IgD-negative memory B cell (primary cell): ENCODE data around the gene FNDC3B. TPM values are rescaled to one million over a fixed set of nuclear protein-coding genes. Genes with fewer than 3 reads are reported as not detected.
A peak's percentile ranks its signal among the peaks of the same experiment; 100 is the strongest.

Source experiments
- H3K27ac Mint-ChIP-seq, 3 donors: one replicate each; pipeline ENCODE4 v1.8.0; 2020 to 2022; ENCODE audit warnings: mild to moderate bottlenecking in 3 of 3, mixed read lengths in 3 of 3, moderate library complexity in 1 of 3
- H3K27me3 Mint-ChIP-seq: one replicate; pipeline ENCODE4 v1.8.0; 2021; ENCODE audit warnings: mixed read lengths
- H3K36me3 Mint-ChIP-seq: one replicate; pipeline ENCODE4 v1.8.0; 2020; ENCODE audit warnings: mild to moderate bottlenecking, mixed read lengths
- H3K4me1 Mint-ChIP-seq, 3 donors: one replicate each; pipeline ENCODE4 v1.8.0; 2020 to 2022; ENCODE audit warnings: mixed read lengths in 3 of 3, mild to moderate bottlenecking in 1 of 3
- H3K4me3 Mint-ChIP-seq, 4 donors: one replicate each; pipeline ENCODE4 v1.8.0; 2020 to 2022; ENCODE audit warnings: mild to moderate bottlenecking in 4 of 4, mixed read lengths in 4 of 4, moderate library complexity in 3 of 4
- H3K9me3 Mint-ChIP-seq, 3 donors: one replicate each; pipeline ENCODE4 v1.8.0; 2020 to 2021; ENCODE audit warnings: mixed read lengths in 3 of 3, mild to moderate bottlenecking in 1 of 3
- polyA plus RNA-seq: library from polyadenylated mRNA; unstranded; fragments of 300-500 nt; fragmentation: Illumina TruSeq; gene quantifications from one replicate; pipeline ENCODE4 v1.2.3, GENCODE V29; 2021

Gene FNDC3B
- polyA plus RNA-seq, 1 donor from 2014 or later: 3.5 TPM

GRCh38 chr3:172204716-172205115 is 165.3 kb downstream of the FNDC3B start:
- Mint-ChIP-seq H3K27me3 (no peaks in the 10 kb centered on the region), H3K4me1 (peaks cover 0 to 1% (median 0%) of the 10 kb centered on the region in 3 donors), H3K36me3 (peaks cover 3% of the 10 kb centered on the region), H3K27ac (no peak overlapping the region), H3K9me3 (peaks cover 4 to 11% (median 5%) of the 10 kb centered on the region in 3 donors), H3K4me3 (no peak overlapping the region)

- Mint-ChIP-seq H3K4me1 (no peaks in the 10 kb centered on the region), H3K4me3 (no peak overlapping the region), H3K9me3 (peaks cover 4 to 11% (median 5%) of the 10 kb centered on the region in 3 donors), H3K36me3 (peaks cover 5% of the 10 kb centered on the region), H3K27me3 (no peaks in the 10 kb centered on the region), H3K27ac (peak overlapping the region in 1 of 3 donors; percentile 19)
These were observed 169.4 kb downstream of the FNDC3B start for GRCh38 chr3:172208586-172209332.

GRCh38 chr3:172209333-172210321 is 170.2 kb downstream of the FNDC3B start:
- H3K4me3 Mint-ChIP-seq: no peak overlapping the region
- H3K36me3 Mint-ChIP-seq: peaks cover 5% of the 10 kb centered on the region
- H3K27ac Mint-ChIP-seq: peak overlapping the region in 1 of 3 donors; percentile 19
- no peaks in the 10 kb centered on the region for H3K4me1 Mint-ChIP-seq
- H3K9me3 Mint-ChIP-seq: peaks cover 3 to 10% (median 4%) of the 10 kb centered on the region in 3 donors
- H3K27me3 Mint-ChIP-seq: no peaks in the 10 kb centered on the region

GRCh38 chr3:172210355-172210754 is 171.0 kb downstream of the FNDC3B start:
- no peak overlapping the region for H3K27ac Mint-ChIP-seq
- no peaks in the 10 kb centered on the region for H3K4me1 Mint-ChIP-seq
- no peak overlapping the region for H3K4me3 Mint-ChIP-seq
- H3K27me3 Mint-ChIP-seq: no peaks in the 10 kb centered on the region
- H3K9me3 Mint-ChIP-seq: peaks cover 2 to 3% (median 2%) of the 10 kb centered on the region in 3 donors
- H3K36me3 Mint-ChIP-seq: peaks cover 5% of the 10 kb centered on the region

- Mint-ChIP-seq H3K9me3 (peaks cover 0 to 2% (median 0%) of the 10 kb centered on the region in 3 donors), H3K36me3 (peaks cover 5% of the 10 kb centered on the region), H3K27me3 (no peaks in the 10 kb centered on the region), H3K4me1 (no peaks in the 10 kb centered on the region), H3K27ac (no peak overlapping the region), H3K4me3 (no peak overlapping the region)
These were observed 171.7 kb downstream of the FNDC3B start for GRCh38 chr3:172211123-172211522.

GRCh38 chr3:172213200-172213599 is 173.8 kb downstream of the FNDC3B start:
- Mint-ChIP-seq H3K4me3 (no peak overlapping the region), H3K9me3 (no peaks in the 10 kb centered on the region), H3K27me3 (no peaks in the 10 kb centered on the region), H3K36me3 (peaks cover 3% of the 10 kb centered on the region), H3K4me1 (no peaks in the 10 kb centered on the region), H3K27ac (no peak overlapping the region)

GRCh38 chr3:172213904-172214303 is 174.5 kb downstream of the FNDC3B start:
- Mint-ChIP-seq H3K27ac (no peak overlapping the region), H3K4me3 (no peak overlapping the region), H3K36me3 (peaks cover 3% of the 10 kb centered on the region), H3K4me1 (peaks cover 0 to 6% (median 2%) of the 10 kb centered on the region in 3 donors), H3K27me3 (no peaks in the 10 kb centered on the region), H3K9me3 (no peaks in the 10 kb centered on the region)

GRCh38 chr3:172216267-172216666 is 176.9 kb downstream of the FNDC3B start:
- H3K4me1 Mint-ChIP-seq: peaks cover 0 to 14% (median 2%) of the 10 kb centered on the region in 3 donors

GRCh38 chr3:172216911-172217310 is 177.5 kb downstream of the FNDC3B start:
- H3K9me3 Mint-ChIP-seq: no peaks in the 10 kb centered on the region
- H3K27ac Mint-ChIP-seq: no peak overlapping the region
- H3K27me3 Mint-ChIP-seq: no peaks in the 10 kb centered on the region
- H3K4me1 Mint-ChIP-seq: peaks cover 0 to 14% (median 2%) of the 10 kb centered on the region in 3 donors
- no peak overlapping the region for H3K4me3 Mint-ChIP-seq
- H3K36me3 Mint-ChIP-seq: peaks cover 1% of the 10 kb centered on the region

More at GRCh38 chr3:172216267-172216666, 176.9 kb downstream of the FNDC3B start:
- H3K9me3 Mint-ChIP-seq: no peaks in the 10 kb centered on the region
- H3K27me3 Mint-ChIP-seq: no peaks in the 10 kb centered on the region
- no peak overlapping the region for H3K4me3 Mint-ChIP-seq
- peaks cover 1% of the 10 kb centered on the region for H3K36me3 Mint-ChIP-seq
- H3K27ac Mint-ChIP-seq: no peak overlapping the region

- H3K36me3 Mint-ChIP-seq: peaks cover 1% of the 10 kb centered on the region
- no peak overlapping the region for H3K27ac Mint-ChIP-seq
- no peak overlapping the region for H3K4me3 Mint-ChIP-seq
- H3K9me3 Mint-ChIP-seq: no peaks in the 10 kb centered on the region
- no peaks in the 10 kb centered on the region for H3K27me3 Mint-ChIP-seq
- peaks cover 0 to 14% (median 2%) of the 10 kb centered on the region in 3 donors for H3K4me1 Mint-ChIP-seq
These were observed 178.5 kb downstream of the FNDC3B start for GRCh38 chr3:172217877-172218276.

- no peaks in the 10 kb centered on the region for H3K9me3 Mint-ChIP-seq
- H3K4me3 Mint-ChIP-seq: no peak overlapping the region
- H3K36me3 Mint-ChIP-seq: peaks cover 1% of the 10 kb centered on the region
- H3K4me1 Mint-ChIP-seq: peaks cover 0 to 14% (median 2%) of the 10 kb centered on the region in 3 donors
- H3K27me3 Mint-ChIP-seq: no peaks in the 10 kb centered on the region
- H3K27ac Mint-ChIP-seq: peak overlapping the region in 2 of 3 donors; percentile 21 to 33
These were observed 179.3 kb downstream of the FNDC3B start for GRCh38 chr3:172218350-172219323.

- H3K9me3 Mint-ChIP-seq: no peaks in the 10 kb centered on the region
- no peaks in the 10 kb centered on the region for H3K27me3 Mint-ChIP-seq
- H3K27ac Mint-ChIP-seq: no peak overlapping the region
- no peak overlapping the region for H3K4me3 Mint-ChIP-seq
- no peaks in the 10 kb centered on the region for H3K36me3 Mint-ChIP-seq
- peaks cover 0 to 14% (median 3%) of the 10 kb centered on the region in 3 donors for H3K4me1 Mint-ChIP-seq
These were observed 180.4 kb downstream of the FNDC3B start for GRCh38 chr3:172219750-172220149.

GRCh38 chr3:172221547-172221946 is 182.2 kb downstream of the FNDC3B start:
- Mint-ChIP-seq H3K36me3 (no peaks in the 10 kb centered on the region), H3K4me3 (no peak overlapping the region), H3K27me3 (no peaks in the 10 kb centered on the region), H3K9me3 (no peaks in the 10 kb centered on the region), H3K27ac (no peak overlapping the region), H3K4me1 (peaks cover 0 to 14% (median 3%) of the 10 kb centered on the region in 3 donors)

- no peak overlapping the region for H3K4me3 Mint-ChIP-seq
- no peaks in the 10 kb centered on the region for H3K27me3 Mint-ChIP-seq
- H3K27ac Mint-ChIP-seq: no peak overlapping the region
- peaks cover 4% of the 10 kb centered on the region for H3K36me3 Mint-ChIP-seq
- H3K9me3 Mint-ChIP-seq: no peaks in the 10 kb centered on the region
- peaks cover 0 to 14% (median 3%) of the 10 kb centered on the region in 3 donors for H3K4me1 Mint-ChIP-seq
These were observed 183.2 kb downstream of the FNDC3B start for GRCh38 chr3:172222478-172223071.
